ENCODE results near the gene TBC1D8B. TPM values are rescaled to one million over a fixed set of nuclear protein-coding genes. Genes with fewer than 3 reads are reported as not detected.

Gene TBC1D8B
- total RNA-seq, 4 donors from 2014 or later, result 0.55 to 4.8 (median 0.86) TPM

- H3K27ac ChIP-seq, result peak within 1 kb of the TSS; percentile 68 to 81 (median 78)
Measured at GRCh38 chrX:106903291-106903824, 100.9 kb downstream of the TBC1D8B start, which contains the start of gene RIPPLY1. TSS of gene RIPPLY1 (minus strand) at chrX:106903341. CDS start at chrX:106903287, 54 bp downstream.

GRCh38 chrX:106903856-106904528 lies 101.5 kb downstream of the TBC1D8B start:
- DNase-seq (peak; percentile 36 to 68), ATAC-seq (peak; percentile 86 to 91)
- TF ChIP-seq POLR2A (IDR thresholded peaks at IDR 0.05) (no peak), CTCF (IDR thresholded peaks at IDR 0.05 in 4 of 5, conservative IDR thresholded peaks at IDR 0.05 in 1 of 5) (no peak)
- Histone ChIP-seq H3K4me3 (no peak overlapping the region), H3K9me3 (no peaks in the 10 kb centered on the region), H3K36me3 (no peaks in the 10 kb centered on the region), H3K4me1 (peaks cover 13 to 30% of the 10 kb centered on the region in 2 donors), H3K27ac (peak overlapping the region; percentile 68 to 81 (median 78)), H3K27me3 (no peaks in the 10 kb centered on the region)
- intact Hi-C loops (cut with DNase I; ENCODE audit: low total_unique reads) (no loop called here), in situ Hi-C loops (cut with MboI; ENCODE audit: low sequenced_read_pairs in 4 of 4) (no loop called here)

More at GRCh38 chrX:106903291-106903824, 100.9 kb downstream of the TBC1D8B start, which contains the start of gene RIPPLY1:
- DNase-seq (no peak), ATAC-seq (peak in 1 of 2 donors; percentile 6)
- Histone ChIP-seq H3K36me3 (no peaks in the 10 kb centered on the region), H3K4me1 (peaks cover 13 to 30% of the 10 kb centered on the region in 2 donors), H3K4me3 (no peak within 1 kb of the TSS), H3K9me3 (no peaks in the 10 kb centered on the region), H3K27me3 (no peaks in the 10 kb centered on the region)
- intact Hi-C loops (cut with DNase I; ENCODE audit: low total_unique reads), result no loop called here
- in situ Hi-C loops (cut with MboI; ENCODE audit: low sequenced_read_pairs in 4 of 4), result no loop called here
- no peak for TF ChIP-seq POLR2A (IDR thresholded peaks at IDR 0.05)
- no peak for TF ChIP-seq CTCF (IDR thresholded peaks at IDR 0.05 in 4 of 5, conservative IDR thresholded peaks at IDR 0.05 in 1 of 5)

GRCh38 chrX:106905064-106905708 lies 102.7 kb downstream of the TBC1D8B start:
- in situ Hi-C loops (cut with MboI; ENCODE audit: low sequenced_read_pairs in 4 of 4), result no loop called here
- intact Hi-C loops (cut with DNase I; ENCODE audit: low total_unique reads), result no loop called here

GRCh38 chrX:106906361-106906760 lies 103.9 kb downstream of the TBC1D8B start:
- in situ Hi-C loops (cut with MboI; ENCODE audit: low sequenced_read_pairs in 4 of 4) (no loop called here), intact Hi-C loops (cut with DNase I; ENCODE audit: low total_unique reads) (no loop called here)
- ATAC-seq (no peak), DNase-seq (no peak)
- Histone ChIP-seq H3K27me3 (no peaks in the 10 kb centered on the region), H3K4me3 (no peak overlapping the region), H3K4me1 (peaks cover 13 to 30% of the 10 kb centered on the region in 2 donors), H3K9me3 (no peaks in the 10 kb centered on the region), H3K36me3 (no peaks in the 10 kb centered on the region), H3K27ac (no peak overlapping the region)
- TF ChIP-seq CTCF (IDR thresholded peaks at IDR 0.05 in 4 of 5, conservative IDR thresholded peaks at IDR 0.05 in 1 of 5) (no peak), POLR2A (IDR thresholded peaks at IDR 0.05) (no peak)

More at GRCh38 chrX:106905064-106905708, 102.7 kb downstream of the TBC1D8B start:
- ATAC-seq, result peak; percentile 78 to 81
- peak overlapping the region; percentile 68 to 81 (median 78) for H3K27ac ChIP-seq
- no peaks in the 10 kb centered on the region for H3K36me3 ChIP-seq
- no peak for DNase-seq
- TF ChIP-seq POLR2A (IDR thresholded peaks at IDR 0.05) (no peak), CTCF (IDR thresholded peaks at IDR 0.05 in 4 of 5, conservative IDR thresholded peaks at IDR 0.05 in 1 of 5) (no peak)
- H3K27me3 ChIP-seq, result no peaks in the 10 kb centered on the region
- no peak overlapping the region for H3K4me3 ChIP-seq
- peaks cover 13 to 30% of the 10 kb centered on the region in 2 donors for H3K4me1 ChIP-seq
- H3K9me3 ChIP-seq, result no peaks in the 10 kb centered on the region
